NCI-H2029 (cell line): ENCODE measurements around the gene R3HCC1L.
"Not testable (repeated sequence)": the region's sequence is repeated elsewhere in the genome, so short reads cannot be mapped to it uniquely, and the experiment has no call there.

Experiments
- DNase-seq: peaks from one replicate; lab custom pipeline; 2025; lab: John Stamatoyannopoulos, UW

R3HCC1L gene

DNA sequence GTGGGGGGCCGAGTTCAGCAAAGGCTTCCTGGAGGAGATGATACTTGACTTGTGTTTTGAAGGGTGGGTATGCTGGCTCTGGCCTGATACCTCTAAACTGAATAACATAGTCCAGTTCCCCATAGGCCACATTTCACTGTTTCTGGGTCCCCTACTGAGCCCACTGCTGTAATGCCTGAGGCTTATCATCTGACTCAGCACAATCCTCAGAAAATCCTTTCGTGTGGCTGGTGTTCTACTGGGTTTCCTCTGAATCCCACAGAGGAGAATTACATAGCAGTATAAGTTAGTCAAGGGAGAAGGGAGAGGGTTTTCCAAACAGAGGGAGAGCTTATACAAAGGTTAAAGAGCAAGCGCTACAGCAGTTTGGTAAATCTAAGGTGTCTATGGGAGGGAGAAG lies 2.8 kb upstream of the R3HCC1L start:
- no peak for DNase-seq

DNA sequence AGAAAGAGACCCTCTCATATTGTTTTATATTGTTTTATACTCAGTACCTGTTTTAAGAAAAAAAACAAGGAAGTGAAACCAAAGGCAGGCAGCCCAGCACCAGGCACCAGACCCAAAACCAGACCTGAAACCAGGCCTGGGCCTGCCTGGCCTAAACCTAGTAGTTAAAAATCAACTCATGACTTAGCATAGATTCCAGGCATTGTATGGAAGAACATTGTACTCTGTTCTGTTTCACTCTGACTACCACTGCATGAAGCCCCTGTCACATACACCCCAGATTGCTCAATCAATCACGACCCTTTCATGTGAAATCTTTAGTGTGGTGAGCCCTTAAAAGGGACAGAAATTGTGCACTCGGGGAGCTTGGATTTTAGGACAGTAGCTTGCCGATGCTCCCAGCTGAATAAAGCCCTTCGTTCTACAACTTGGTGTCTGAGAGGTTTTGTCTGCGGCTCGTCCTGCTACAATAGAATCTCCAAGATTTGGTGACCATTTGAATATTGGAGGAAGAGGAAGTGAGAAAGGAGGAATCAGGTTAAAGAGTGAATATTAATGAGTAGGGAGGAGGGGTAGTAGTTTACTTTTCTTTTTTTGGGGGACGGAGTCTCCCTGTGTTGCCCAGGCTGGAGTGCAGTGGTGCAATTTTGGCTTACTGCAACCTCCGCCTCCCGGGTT lies 1.2 kb upstream of the R3HCC1L start:
- not testable (repeated sequence) for DNase-seq

- DNase-seq = no peak
Observed at GRCh38 chr10:98134117-98134430, 383 bp upstream of the R3HCC1L start.

DNA sequence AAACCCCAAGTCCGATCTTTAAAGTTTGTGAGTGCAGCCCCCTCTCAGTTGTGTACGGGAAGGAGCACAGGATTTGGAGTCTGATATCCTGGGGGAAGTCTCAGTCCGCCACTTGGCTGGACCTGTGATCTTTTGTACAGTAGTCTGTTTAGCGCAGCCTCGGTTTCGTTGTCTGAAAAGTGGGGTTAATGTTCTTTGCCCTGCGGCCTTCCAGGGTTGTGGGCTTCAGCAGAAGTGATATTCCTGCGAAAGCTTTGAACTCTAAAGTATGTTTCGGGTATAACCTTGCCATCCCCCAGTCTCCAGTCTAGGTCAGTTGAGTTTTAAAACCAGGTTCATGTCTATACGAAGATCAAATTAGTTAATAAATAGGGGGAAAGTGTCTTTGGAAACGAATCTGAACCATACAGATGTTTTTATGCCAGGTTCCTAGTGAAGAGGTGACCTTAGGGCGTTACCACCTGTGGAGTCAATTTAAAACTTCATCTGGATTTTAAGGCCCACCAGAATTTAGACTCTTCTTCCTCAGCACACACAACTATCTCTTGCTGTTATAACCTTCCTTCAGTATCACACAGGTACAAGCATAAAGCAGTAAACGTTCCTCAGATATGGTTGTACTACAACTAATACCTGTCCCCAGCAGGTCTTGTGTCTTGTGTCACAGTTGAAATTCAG lies 904 bp downstream of the R3HCC1L start:
- no peak for DNase-seq

- not testable (repeated sequence) for DNase-seq
Observed at GRCh38 chr10:98136775-98137174, 2.3 kb downstream of the R3HCC1L start.

GRCh38 chr10:98138031-98138430 lies 3.6 kb downstream of the R3HCC1L start:
- no peak for DNase-seq

GRCh38 chr10:98139431-98139830 lies 5.0 kb downstream of the R3HCC1L start:
- DNase-seq = no peak

DNA sequence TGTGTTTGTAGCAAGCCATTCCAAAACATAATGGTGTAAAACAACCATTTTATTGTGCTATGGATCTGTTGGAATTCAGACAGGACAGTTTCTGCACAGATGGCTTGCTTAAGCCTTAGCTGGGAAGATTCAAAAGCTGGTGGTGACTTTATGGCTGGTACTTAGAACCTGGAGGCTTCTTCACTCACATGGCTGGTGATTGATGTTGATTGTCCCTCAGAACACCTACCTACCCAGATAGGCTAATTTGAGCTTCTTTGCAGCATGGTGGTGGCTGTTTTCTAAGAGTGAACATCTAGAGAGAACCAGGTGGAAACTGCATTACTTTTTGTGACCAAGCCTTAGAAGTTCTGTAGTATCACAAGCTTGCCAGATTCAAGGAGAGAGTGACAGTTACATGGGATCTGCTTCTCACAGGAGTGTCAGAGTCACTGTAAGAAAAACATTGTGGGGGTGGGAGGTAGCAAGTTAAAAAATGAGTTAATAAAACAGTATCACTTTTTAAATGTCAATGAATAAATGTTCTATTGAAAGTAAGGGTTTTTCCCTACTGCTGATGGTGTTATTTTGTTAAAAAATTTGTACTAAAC lies 7.1 kb downstream of the R3HCC1L start:
- DNase-seq = no peak

DNA sequence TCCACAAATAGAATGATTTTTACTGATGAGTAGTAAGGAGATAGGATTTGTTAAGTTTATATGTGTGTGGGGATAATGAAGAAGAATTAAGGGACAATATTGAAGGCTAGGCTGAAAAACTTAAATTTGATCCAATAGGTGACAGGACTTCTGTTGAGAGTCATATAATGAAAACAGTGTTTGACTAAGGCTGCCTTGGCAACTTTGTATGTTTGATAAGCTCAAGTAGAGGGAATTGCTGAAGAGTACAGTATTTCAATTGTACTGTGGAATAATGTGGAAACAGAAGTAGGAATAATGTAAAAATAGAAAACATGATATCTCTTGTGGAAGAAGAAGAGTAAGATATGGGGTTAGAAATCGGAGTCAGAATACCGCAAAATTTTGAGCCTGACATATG lies 10.5 kb downstream of the R3HCC1L start:
- DNase-seq = no peak

DNA sequence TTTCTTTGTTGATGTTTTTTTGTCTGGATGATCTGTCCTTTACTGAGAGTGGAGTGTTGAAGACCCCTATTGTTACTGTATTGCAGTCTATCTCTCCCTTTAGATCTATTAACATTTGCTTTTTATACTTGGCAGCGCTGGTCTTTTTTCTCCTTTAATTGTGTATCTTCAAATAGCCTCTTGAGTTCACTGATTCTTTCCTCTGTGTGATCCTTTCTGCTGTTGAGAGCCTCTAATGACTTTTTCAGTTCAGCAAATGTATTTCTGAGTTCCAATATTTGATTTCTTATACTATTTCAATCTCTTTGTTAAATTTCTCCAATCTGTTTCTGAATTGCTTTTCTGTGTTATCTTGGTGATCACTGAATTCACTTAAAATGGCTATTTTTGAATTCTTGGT lies 15.4 kb downstream of the R3HCC1L start:
- no peak for DNase-seq

DNA sequence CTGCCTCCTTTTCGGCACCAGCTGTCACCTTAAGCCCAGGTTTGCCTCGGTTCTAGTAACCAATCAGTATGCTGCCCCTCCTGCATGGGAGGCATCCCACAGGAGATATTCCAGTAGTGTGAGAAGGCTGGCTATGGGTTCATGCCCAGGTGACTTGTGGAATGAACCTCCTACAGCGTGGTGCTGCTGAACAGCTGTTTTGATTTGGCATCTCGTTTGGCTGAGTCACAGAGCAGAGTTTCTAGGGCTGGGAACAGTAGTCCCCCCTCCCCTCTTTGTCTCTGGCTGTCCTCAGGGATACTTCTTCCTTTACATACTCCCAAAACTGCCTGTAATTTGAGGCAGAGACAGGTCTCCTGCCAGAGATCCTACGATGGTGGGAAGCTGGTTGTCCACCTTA lies 16.1 kb downstream of the R3HCC1L start:
- no peak for DNase-seq

- DNase-seq = not testable (repeated sequence)
Observed at GRCh38 chr10:98152778-98153177, 18.3 kb downstream of the R3HCC1L start.

- DNase-seq = not testable (repeated sequence)
Observed at GRCh38 chr10:98153213-98153958, 18.9 kb downstream of the R3HCC1L start.

DNA sequence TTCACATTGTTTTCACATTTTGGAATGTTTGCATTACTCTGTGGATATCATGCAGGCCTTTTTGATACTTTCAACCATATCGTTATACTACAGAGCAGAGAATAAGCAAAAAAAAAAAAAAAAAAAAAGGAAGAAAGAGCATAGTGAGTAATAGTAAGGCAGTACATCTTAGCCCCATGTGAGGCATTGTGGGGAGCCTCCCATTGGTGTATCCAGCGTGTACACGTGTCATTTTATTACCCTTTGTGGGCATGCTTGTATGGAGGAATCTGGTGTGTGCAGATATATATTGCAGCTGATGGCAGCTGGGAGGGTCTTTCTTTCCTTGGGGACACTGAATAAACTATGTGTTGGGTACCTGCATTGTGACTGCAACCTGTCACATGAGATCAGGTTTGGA lies 19.6 kb downstream of the R3HCC1L start:
- DNase-seq = no peak

- DNase-seq = no peak
Observed at GRCh38 chr10:98158576-98158975, 24.1 kb downstream of the R3HCC1L start.

GRCh38 chr10:98163941-98164340 lies 29.5 kb downstream of the R3HCC1L start:
- DNase-seq = no peak

DNA sequence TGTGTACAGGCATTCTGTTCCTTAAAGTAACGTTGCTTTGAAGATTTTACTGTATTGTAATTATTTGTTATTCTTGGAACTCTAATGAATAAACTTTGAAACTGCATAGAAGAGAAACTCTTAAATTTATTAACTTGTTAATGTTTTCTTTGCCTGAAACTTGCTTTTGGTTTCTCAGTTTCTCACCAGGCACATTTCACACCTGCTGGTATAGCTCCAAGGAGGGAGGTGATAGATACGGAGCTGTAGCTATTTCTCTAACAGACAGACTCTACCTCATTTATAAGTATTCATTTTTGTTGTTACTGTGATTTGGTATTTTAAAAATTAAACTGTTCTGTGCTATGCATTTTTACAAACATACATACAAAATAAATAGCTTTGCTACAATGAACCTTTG lies 32.7 kb downstream of the R3HCC1L start:
- no peak for DNase-seq

- no peak for DNase-seq
Observed at GRCh38 chr10:98168147-98168546, 33.7 kb downstream of the R3HCC1L start.

GRCh38 chr10:98168766-98169165 lies 34.3 kb downstream of the R3HCC1L start:
- DNase-seq = no peak

DNA sequence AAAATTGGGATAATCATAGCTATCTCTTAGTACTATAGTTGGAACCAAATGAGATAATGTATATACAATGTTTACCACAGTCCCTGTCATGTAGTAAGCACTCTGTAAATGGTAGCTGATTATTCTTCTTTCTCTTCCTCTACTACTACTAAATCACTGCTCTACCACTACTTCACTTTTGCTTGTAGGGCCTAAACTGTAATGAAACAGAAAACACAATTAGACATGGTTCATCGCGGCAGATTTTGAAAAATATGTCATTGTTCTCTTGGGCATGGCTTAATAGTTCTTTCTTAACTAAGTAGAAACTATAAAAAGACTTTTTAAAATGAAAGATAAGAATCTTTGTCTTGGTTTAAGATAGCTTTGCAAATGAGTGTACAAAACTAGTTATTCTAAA lies 34.9 kb downstream of the R3HCC1L start:
- DNase-seq = no peak

DNA sequence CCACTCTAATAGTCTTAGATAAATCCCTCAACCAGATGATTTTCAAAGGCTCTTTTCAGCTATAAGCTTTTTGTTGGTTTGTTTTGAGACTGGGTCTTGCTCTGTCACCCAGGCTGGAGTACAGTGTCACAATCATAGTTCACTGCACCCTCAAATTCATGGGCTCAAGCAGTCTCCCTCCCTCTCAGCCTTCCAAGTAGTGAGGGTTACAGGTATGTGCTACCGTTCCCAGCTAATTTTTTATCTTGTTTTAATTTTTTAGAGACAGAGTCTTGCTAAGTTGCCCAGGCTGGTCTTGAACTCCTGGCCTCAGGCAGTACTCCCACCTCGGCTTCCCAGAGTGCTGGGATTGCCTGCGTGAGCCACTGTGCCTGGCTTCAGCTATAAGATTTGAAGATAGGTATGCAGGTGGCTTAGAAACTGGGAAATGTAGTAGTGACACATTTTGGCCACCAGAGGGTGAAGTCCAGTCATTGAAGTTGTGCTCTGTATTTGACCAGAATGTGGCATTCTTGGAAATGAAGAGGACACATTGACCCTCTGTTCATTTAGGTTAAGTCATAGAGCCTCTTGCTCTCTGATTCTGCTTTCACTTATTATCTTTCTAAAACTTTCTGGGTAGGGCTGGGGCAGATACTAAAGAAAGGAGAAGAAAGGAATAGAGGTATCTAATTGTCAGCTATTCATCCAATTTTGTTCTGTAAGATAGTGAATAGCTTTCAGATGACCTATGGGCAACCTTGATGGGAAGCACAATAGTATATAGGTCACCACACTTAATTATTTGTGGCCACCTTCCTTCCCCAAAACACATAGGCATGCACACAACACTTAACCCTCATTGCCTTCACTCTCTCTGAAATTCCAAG lies 36.0 kb downstream of the R3HCC1L start:
- no peak for DNase-seq

DNA sequence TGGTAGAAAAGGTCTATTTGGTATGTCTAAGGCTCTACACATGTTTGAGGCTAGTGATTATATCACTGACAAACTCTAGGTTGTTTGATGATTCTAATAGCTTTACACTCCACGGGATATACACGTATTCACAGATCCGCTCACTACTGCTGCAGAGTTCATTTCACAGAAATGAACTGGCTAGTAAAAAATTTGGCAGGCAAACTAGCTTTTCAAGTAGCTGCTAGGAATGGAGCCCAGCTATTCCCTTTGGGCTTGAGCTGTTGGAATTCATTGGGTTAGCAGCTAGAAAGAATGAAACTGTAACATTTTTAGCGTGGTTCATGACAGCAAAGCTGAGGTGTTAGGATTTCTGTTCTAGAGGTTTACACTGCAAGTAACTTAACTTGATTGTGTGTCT lies 37.6 kb downstream of the R3HCC1L start:
- no peak for DNase-seq
